TTC549 (cell line): Measurements from ENCODE around the gene NAGA.

Experiments
- FAIRE-seq: peaks from 2 replicates; lab custom pipeline; 2012; peaks lifted over from hg19 to GRCh38; lab: Jason Lieb, UNC

Gene NAGA

DNA sequence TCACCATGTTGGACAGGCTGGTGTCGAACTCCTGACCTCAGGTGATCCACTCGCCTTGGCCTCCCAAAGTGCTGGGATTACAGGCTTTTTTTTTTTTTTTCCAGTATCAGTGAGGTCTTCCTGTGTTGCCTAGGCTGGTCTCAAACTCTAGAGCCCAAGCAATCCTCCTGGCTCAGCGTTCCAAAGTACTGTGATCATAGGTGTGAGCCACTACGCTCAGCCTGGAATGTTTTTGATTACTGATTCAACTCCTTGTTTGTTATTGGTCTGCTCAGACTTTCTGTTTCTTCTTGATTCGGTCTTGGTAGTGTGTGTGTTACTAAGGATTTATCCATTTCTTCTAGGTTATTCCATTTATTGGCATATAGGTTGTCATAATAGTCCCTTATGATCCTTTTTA, 31.3 kb downstream of the NAGA start:
- FAIRE-seq: no peak

DNA sequence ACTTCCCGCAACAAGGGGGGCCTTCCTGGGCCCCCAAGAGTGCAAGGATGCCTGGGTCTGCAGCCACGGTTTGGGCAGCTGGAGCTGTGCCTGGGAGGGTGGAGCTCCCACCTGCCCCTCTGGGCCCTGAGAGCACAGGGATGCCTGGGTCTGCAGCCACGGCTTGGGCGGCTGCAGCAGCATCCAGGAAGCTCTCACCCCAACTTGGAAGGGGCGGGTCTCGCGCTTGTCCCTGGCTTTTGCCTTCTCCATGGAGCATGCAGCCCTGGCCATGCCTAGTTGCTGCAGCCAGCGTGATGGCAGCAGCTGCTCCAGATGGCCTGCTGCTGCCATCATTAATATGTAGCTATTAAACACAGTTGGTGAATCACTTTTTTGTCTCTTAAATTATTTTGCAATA, 35.4 kb downstream of the NAGA start:
- no peak for FAIRE-seq

GRCh38 chr22:42033263-42034181, 37.1 kb downstream of the NAGA start:
- no peak for FAIRE-seq

- FAIRE-seq: no peak
These were observed 43.9 kb downstream of the NAGA start for GRCh38 chr22:42026705-42027104.

- FAIRE-seq: no peak
These were observed 45.2 kb downstream of the NAGA start for GRCh38 chr22:42025421-42025820.

DNA sequence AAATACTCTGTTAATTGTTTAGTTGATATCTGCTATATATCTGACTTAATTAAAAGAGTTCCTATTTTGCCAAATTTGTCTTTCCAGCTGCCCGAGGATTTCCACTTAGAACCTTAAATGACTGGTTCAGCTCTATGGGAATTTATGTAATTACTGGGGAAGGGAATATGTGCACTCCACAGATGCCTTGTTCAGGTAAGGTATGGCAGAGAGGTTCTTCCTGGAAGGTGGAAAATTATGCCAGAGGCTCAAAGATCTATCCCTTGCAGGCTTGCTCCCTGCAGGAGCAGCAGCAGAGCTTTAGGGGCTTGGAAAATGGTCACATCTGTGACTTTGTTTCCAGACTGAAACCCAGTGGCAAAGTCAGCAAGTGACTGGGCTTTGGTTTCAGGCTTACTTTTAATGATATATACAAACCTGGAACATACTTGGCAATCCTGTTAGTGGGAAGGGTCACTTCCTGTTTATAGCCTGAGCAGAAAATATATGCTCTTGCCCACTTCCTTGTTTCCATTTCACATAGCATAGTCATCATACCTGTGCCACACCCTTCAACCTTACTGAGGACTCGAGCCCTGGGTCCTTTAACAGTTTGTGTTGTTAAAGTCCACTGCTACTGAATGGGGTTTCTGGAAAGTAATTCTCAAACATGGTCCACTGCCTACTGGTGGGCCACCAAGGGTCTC, 48.3 kb downstream of the NAGA start:
- FAIRE-seq: no peak

DNA sequence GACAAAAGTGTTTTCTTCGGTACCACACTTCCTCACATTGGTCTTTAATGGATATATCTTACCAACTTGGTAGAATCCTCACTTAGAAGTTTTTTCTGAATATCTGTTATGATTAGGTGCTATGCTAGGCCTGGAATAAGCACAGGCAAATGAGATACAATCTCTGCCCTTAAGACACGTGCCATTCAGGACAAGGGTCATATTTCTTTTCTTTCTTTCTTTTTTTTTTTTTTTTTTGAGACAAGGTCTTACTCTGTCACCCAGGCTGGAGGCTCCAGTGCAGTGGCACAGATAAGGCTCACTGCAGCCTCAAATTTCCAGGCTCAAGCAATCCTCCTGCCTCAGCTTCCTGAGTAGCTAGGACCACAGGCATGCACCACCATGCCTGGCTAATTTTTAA, 49.0 kb downstream of the NAGA start:
- no peak for FAIRE-seq

GRCh38 chr22:42018224-42018623, 52.4 kb downstream of the NAGA start:
- no peak for FAIRE-seq

GRCh38 chr22:42016111-42016510, 54.5 kb downstream of the NAGA start:
- no peak for FAIRE-seq

DNA sequence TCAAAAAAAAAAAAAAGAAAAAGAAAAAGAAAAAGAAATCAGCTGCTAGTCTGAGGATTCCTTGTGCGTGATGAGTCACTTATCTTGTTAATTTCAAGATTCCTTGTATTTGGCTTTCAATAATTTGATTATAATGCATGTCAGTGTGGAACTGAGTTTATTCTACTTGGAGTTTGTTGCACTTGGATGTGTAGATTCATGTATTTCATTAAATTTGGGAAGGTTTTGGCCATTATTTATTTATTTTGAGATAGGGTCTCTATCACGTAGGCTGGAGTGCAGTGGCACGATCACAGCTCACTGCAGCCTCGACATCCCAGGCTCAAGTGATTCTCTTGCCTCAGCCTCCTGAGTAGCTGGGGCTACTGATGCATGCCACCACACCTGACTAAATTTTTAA, 57.2 kb downstream of the NAGA start:
- no peak for FAIRE-seq

GRCh38 chr22:42010778-42011177, 59.8 kb downstream of the NAGA start:
- no peak for FAIRE-seq
